ENCODE results near the gene SLC35E1. TPM values are rescaled to one million over a fixed set of nuclear protein-coding genes. Genes with fewer than 3 reads are reported as not detected.

Gene SLC35E1
- 10 to 100 TPM; 33.0 to 44.9 (median 39.2) TPM for total RNA-seq

- Histone ChIP-seq H3K27ac (peak within 1 kb of the TSS; percentile 90 to 92), H3K9me3 (no peaks in the 10 kb centered on the region), H3K36me3 (no peaks in the 10 kb centered on the region), H3K4me1 (peaks cover 4 to 26% of the 10 kb centered on the region in 2 donors), H3K27me3 (no peaks in the 10 kb centered on the region), H3K4me3 (peak within 1 kb of the TSS; percentile 80 to 94 (median 84))
- TF ChIP-seq POLR2AphosphoS5 (IDR thresholded peaks at IDR 0.05) (peak; percentile 94 to 96 (median 95)), POLR2A (IDR thresholded peaks at IDR 0.05) (peak; percentile 67), CTCF (IDR thresholded peaks at IDR 0.05) (no peak)
- DNase-seq (ENCODE audit: low spot score in 2 of 2): peak; percentile 96 to 97
- intact Hi-C loops (cut with DNase I; ENCODE audit: low total_unique reads): loop anchor here (2.0 kb wide), 1 partner anchor 74 kb away; no protein-coding TSS in a partner anchor
Measured at GRCh38 chr19:16572332-16573211, at the start of gene SLC35E1. Gene SLC35E1, minus strand, starts transcription at chr19:16572415. Its CDS starts 51 bp downstream, at chr19:16572364.

- intact Hi-C loops (cut with DNase I; ENCODE audit: low total_unique reads): no loop called here
- no peak overlapping the region for H3K27ac ChIP-seq
- DNase-seq (ENCODE audit: low spot score in 2 of 2): no peak
- no peaks in the 10 kb centered on the region for H3K27me3 ChIP-seq
- no peaks in the 10 kb centered on the region for H3K9me3 ChIP-seq
- no peak overlapping the region for H3K4me3 ChIP-seq
- no peaks in the 10 kb centered on the region for H3K36me3 ChIP-seq
- no peak for TF ChIP-seq POLR2A (IDR thresholded peaks at IDR 0.05)
- peaks cover 0 to 20% of the 10 kb centered on the region in 2 donors for H3K4me1 ChIP-seq
Measured at GRCh38 chr19:16621165-16621800, 49.1 kb upstream of the SLC35E1 start.

GRCh38 chr19:16620584-16620983, 48.4 kb upstream of the SLC35E1 start:
- intact Hi-C loops (cut with DNase I; ENCODE audit: low total_unique reads): no loop called here
- TF ChIP-seq POLR2AphosphoS5 (IDR thresholded peaks at IDR 0.05): no peak
- TF ChIP-seq CTCF (IDR thresholded peaks at IDR 0.05): no peak
- TF ChIP-seq POLR2A (IDR thresholded peaks at IDR 0.05): no peak
- Histone ChIP-seq H3K27ac (no peak overlapping the region), H3K4me3 (no peak overlapping the region), H3K4me1 (peaks cover 0 to 15% of the 10 kb centered on the region in 2 donors), H3K27me3 (no peaks in the 10 kb centered on the region), H3K9me3 (no peaks in the 10 kb centered on the region), H3K36me3 (no peaks in the 10 kb centered on the region)
- no peak for DNase-seq (ENCODE audit: low spot score in 2 of 2)

GRCh38 chr19:16620018-16620417, 47.8 kb upstream of the SLC35E1 start:
- no peak overlapping the region for H3K27ac ChIP-seq
- H3K4me3 ChIP-seq: no peak overlapping the region
- H3K4me1 ChIP-seq: peaks cover 0 to 12% of the 10 kb centered on the region in 2 donors
- DNase-seq (ENCODE audit: low spot score in 2 of 2): no peak
- TF ChIP-seq CTCF (IDR thresholded peaks at IDR 0.05): no peak
- TF ChIP-seq POLR2AphosphoS5 (IDR thresholded peaks at IDR 0.05): no peak
- TF ChIP-seq POLR2A (IDR thresholded peaks at IDR 0.05): no peak
- H3K36me3 ChIP-seq: no peaks in the 10 kb centered on the region
- H3K9me3 ChIP-seq: no peaks in the 10 kb centered on the region
- no peaks in the 10 kb centered on the region for H3K27me3 ChIP-seq
- intact Hi-C loops (cut with DNase I; ENCODE audit: low total_unique reads): no loop called here

- no peak overlapping the region for H3K27ac ChIP-seq
- no peaks in the 10 kb centered on the region for H3K27me3 ChIP-seq
- peaks cover 0 to 9% of the 10 kb centered on the region in 2 donors for H3K4me1 ChIP-seq
- no peaks in the 10 kb centered on the region for H3K36me3 ChIP-seq
- intact Hi-C loops (cut with DNase I; ENCODE audit: low total_unique reads): no loop called here
- no peak overlapping the region for H3K4me3 ChIP-seq
- no peak for DNase-seq (ENCODE audit: low spot score in 2 of 2)
- no peak for TF ChIP-seq POLR2AphosphoS5 (IDR thresholded peaks at IDR 0.05)
- no peak for TF ChIP-seq CTCF (IDR thresholded peaks at IDR 0.05)
- no peak for TF ChIP-seq POLR2A (IDR thresholded peaks at IDR 0.05)
- no peaks in the 10 kb centered on the region for H3K9me3 ChIP-seq
Measured at GRCh38 chr19:16619457-16619856, 47.2 kb upstream of the SLC35E1 start.

All from breast epithelium (tissue), 4 donors.